GM18907 (cell line): ENCODE results near the gene WNT6.

ENCODE experiments used
- ATAC-seq: cut with Tn5 transposase; IDR thresholded peaks from one replicate; pipeline ENCODE4 v1.9.1; 2021; ENCODE audit warnings: mild to moderate bottlenecking, moderate library complexity; ENCODE audit not compliant: unreplicated experiment

WNT6 gene

GRCh38 chr2:218877331-218877730 lies 17.7 kb downstream of the WNT6 start:
- ATAC-seq, result no peak

GRCh38 chr2:218877891-218878290 lies 18.3 kb downstream of the WNT6 start:
- ATAC-seq, result no peak

- no peak for ATAC-seq
Measured at GRCh38 chr2:218878486-218878885, 18.9 kb downstream of the WNT6 start.

GRCh38 chr2:218878926-218879761 lies 19.5 kb downstream of the WNT6 start:
- peak; percentile 11 for ATAC-seq

- no peak for ATAC-seq
Measured at GRCh38 chr2:218879776-218880101, 20.1 kb downstream of the WNT6 start.

- ATAC-seq, result peak; percentile 74
Measured at GRCh38 chr2:218880102-218880858, 20.7 kb downstream of the WNT6 start, which contains the start of gene WNT10A. Gene WNT10A, plus strand, starts transcription at chr2:218880852. Its CDS starts 144 bp downstream, at chr2:218880996.

GRCh38 chr2:218880859-218881594 lies 21.4 kb downstream of the WNT6 start:
- ATAC-seq, result no peak

GRCh38 chr2:218881744-218882460 lies 22.3 kb downstream of the WNT6 start:
- ATAC-seq, result no peak

GRCh38 chr2:218882461-218882816 lies 22.8 kb downstream of the WNT6 start:
- no peak for ATAC-seq

- no peak for ATAC-seq
Measured at GRCh38 chr2:218882866-218883366, 23.3 kb downstream of the WNT6 start.

- ATAC-seq, result no peak
Measured at GRCh38 chr2:218883491-218884490, 24.2 kb downstream of the WNT6 start.

GRCh38 chr2:218884519-218884918 lies 24.9 kb downstream of the WNT6 start:
- ATAC-seq, result no peak

GRCh38 chr2:218885981-218886947 lies 26.7 kb downstream of the WNT6 start:
- ATAC-seq, result peak; percentile 67

- ATAC-seq, result no peak
Measured at GRCh38 chr2:218887079-218887478, 27.5 kb downstream of the WNT6 start.

- no peak for ATAC-seq
Measured at GRCh38 chr2:218888341-218888740, 28.7 kb downstream of the WNT6 start.

GRCh38 chr2:218889937-218890336 lies 30.3 kb downstream of the WNT6 start:
- no peak for ATAC-seq

GRCh38 chr2:218890369-218890768 lies 30.8 kb downstream of the WNT6 start:
- ATAC-seq, result no peak
